Gastrocnemius medialis (tissue), 4 donors: ENCODE measurements around the gene ST6GALNAC3. TPM values are rescaled to one million over a fixed set of nuclear protein-coding genes. Genes with fewer than 3 reads are reported as not detected.

Experiments used
- ATAC-seq, 2 donors: fragments of 150-250 bp; one replicate each; pipeline ENCODE4 v1.9.1; 2016
- DNase-seq, 2 donors: peaks; one replicate each; pipeline ENCODE4 v3.0.0-alpha.2; 2019
- H3K27ac ChIP-seq, 4 donors: fragments of 200-600 bp; sonication (generic); 1 replicate in 1 of 4; 2 replicates in 3 of 4; pipeline ENCODE4 v1.5.1; 2016 to 2018; ENCODE audit warnings: mild to moderate bottlenecking in 2 of 4, moderate library complexity in 1 of 4
- H3K27me3 ChIP-seq, 3 donors: fragments of 200-600 bp; sonication (generic) in 2 of 3; 1 replicate in 1 of 3; 2 replicates in 2 of 3; pipeline versions ENCODE4 v1.5.1 to v1.6.0; 2016 to 2019; ENCODE audit warnings: mild to moderate bottlenecking in 1 of 3, moderate library complexity in 1 of 3
- H3K36me3 ChIP-seq, 2 donors: fragments of 200-600 bp; sonication (generic) in 1 of 2; one replicate each; pipeline ENCODE4 v1.5.1; 2017 to 2018
- H3K4me1 ChIP-seq, 2 donors: fragments of 200-600 bp; sonication (generic) in 1 of 2; one replicate each; pipeline ENCODE4 v1.5.1; 2016 to 2017; ENCODE audit warnings: mild to moderate bottlenecking in 2 of 2
- H3K4me3 ChIP-seq, 4 donors: fragments of 200-600 bp; sonication (generic) in 3 of 4; 1 replicate in 1 of 4; 2 replicates in 3 of 4; pipeline ENCODE4 v1.5.1; 2016 to 2019; ENCODE audit warnings: mild to moderate bottlenecking in 2 of 4
- H3K9me3 ChIP-seq, 3 donors: fragments of 200-600 bp; sonication (generic) in 2 of 3; 1 replicate in 1 of 3; 2 replicates in 2 of 3; pipeline ENCODE4 v1.5.1; 2016 to 2019
- POLR2A ChIP-seq, 2 donors: fragments of 450-650 bp; IDR thresholded peaks; one replicate each; pipeline ENCODE4 v1.6.1; 2017; ENCODE audit warnings: antibody characterized with exemption in 2 of 2, mild to moderate bottlenecking in 2 of 2, moderate library complexity in 2 of 2
- in situ Hi-C, 4 donors: fragments of 200-750 bp; cut with MboI; loops; one replicate each; pipeline versions ENCODE4 v1.15.0 to v1.8.0; 2017; ENCODE audit warnings: low sequenced_read_pairs in 4 of 4
- intact Hi-C: fragments of 100-400 bp; cut with DNase I; formaldehyde crosslinking; loops from one replicate; pipeline ENCODE4 v1.15.1; 2023; ENCODE audit warnings: low total_unique reads
- total RNA-seq, 4 donors: library from RNA; depleted of rRNA; stranded (reverse); fragments of >200 nt; gene quantifications; one replicate each; pipeline versions ENCODE4 v1.1.0 to v1.2.3, GENCODE V29; 2016
- TF ChIP-seq, protein P1 (sequence below), 5 experiments: fragments of 450-650 bp in 3 of 5; fragments of 200-600 bp in 2 of 5; sonication (generic) in 2 of 5; IDR thresholded peaks in 4 of 5; conservative IDR thresholded peaks in 1 of 5; 1 replicate in 4 of 5; 2 replicates in 1 of 5; pipeline ENCODE4 v1.5.1; 2016 to 2019; ENCODE audit warnings: antibody characterized with exemption in 5 of 5, mild to moderate bottlenecking in 3 of 5, moderate library complexity in 3 of 5

ST6GALNAC3 gene
- total RNA-seq, 4 donors from 2014 or later = 1.7 to 3.9 (median 2.8) TPM

DNA sequence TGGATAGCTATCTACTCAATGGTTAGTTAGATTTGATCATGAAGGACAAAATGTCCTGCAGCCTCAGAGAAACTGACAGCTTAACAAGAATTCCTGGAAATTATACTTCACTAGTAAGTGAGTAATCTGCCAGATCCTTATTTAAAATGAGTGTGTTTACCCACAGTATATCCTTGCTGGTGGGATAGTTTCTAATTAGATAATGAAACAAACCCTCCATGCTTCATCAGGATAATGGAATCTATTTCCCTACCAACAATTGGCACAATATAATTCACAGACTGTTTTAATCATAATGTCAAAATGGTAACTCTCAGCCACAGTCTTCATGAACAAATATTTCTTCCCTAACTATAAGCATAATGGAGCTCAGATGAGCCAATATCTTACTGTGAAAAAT lies 553.4 kb downstream of the ST6GALNAC3 start:
- intact Hi-C loops = no loop called here

DNA sequence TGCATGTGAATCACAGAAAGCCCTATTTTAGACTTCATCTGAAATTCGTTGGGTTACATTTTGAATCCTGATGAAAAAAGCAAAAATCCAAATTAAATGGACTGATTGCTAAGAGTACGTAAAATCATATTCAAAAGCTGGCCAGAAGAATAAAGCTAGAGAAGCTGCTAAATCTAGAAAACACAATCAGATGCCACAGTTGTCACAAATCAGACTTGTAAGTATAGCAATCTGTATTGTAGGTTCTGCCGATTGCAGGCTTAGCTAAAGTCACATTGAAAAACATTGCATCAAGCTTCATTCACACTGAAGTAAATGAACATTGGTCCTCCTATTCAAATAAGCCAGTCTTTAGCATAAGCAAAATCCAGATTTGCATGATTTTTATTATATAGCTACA lies 557.6 kb downstream of the ST6GALNAC3 start:
- Histone ChIP-seq H3K27ac (no peak overlapping the region), H3K4me3 (no peak overlapping the region), H3K4me1 (no peaks in the 10 kb centered on the region), H3K36me3 (no peaks in the 10 kb centered on the region), H3K9me3 (no peaks in the 10 kb centered on the region), H3K27me3 (no peaks in the 10 kb centered on the region)
- ATAC-seq = no peak
- no peak for TF ChIP-seq POLR2A (IDR thresholded peaks at IDR 0.05)
- TF ChIP-seq, protein P1, sequence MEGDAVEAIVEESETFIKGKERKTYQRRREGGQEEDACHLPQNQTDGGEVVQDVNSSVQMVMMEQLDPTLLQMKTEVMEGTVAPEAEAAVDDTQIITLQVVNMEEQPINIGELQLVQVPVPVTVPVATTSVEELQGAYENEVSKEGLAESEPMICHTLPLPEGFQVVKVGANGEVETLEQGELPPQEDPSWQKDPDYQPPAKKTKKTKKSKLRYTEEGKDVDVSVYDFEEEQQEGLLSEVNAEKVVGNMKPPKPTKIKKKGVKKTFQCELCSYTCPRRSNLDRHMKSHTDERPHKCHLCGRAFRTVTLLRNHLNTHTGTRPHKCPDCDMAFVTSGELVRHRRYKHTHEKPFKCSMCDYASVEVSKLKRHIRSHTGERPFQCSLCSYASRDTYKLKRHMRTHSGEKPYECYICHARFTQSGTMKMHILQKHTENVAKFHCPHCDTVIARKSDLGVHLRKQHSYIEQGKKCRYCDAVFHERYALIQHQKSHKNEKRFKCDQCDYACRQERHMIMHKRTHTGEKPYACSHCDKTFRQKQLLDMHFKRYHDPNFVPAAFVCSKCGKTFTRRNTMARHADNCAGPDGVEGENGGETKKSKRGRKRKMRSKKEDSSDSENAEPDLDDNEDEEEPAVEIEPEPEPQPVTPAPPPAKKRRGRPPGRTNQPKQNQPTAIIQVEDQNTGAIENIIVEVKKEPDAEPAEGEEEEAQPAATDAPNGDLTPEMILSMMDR (IDR thresholded peaks at IDR 0.05 in 4 of 5, conservative IDR thresholded peaks at IDR 0.05 in 1 of 5) = no peak
- intact Hi-C loops (no loop called here), in situ Hi-C loops (no loop called here)
- no peak for DNase-seq

More for the DNA sequence above, 553.4 kb downstream of the ST6GALNAC3 start:
- H3K4me3 ChIP-seq = no peak overlapping the region
- no peak overlapping the region for H3K27ac ChIP-seq
- no peaks in the 10 kb centered on the region for H3K27me3 ChIP-seq
- H3K36me3 ChIP-seq = no peaks in the 10 kb centered on the region
- no peak for ATAC-seq
- H3K4me1 ChIP-seq = no peaks in the 10 kb centered on the region
- DNase-seq = no peak
- H3K9me3 ChIP-seq = no peaks in the 10 kb centered on the region
- in situ Hi-C loops = no loop called here
- no peak for TF ChIP-seq POLR2A (IDR thresholded peaks at IDR 0.05)
- TF ChIP-seq, protein P1 (IDR thresholded peaks at IDR 0.05 in 4 of 5, conservative IDR thresholded peaks at IDR 0.05 in 1 of 5) = no peak

DNA sequence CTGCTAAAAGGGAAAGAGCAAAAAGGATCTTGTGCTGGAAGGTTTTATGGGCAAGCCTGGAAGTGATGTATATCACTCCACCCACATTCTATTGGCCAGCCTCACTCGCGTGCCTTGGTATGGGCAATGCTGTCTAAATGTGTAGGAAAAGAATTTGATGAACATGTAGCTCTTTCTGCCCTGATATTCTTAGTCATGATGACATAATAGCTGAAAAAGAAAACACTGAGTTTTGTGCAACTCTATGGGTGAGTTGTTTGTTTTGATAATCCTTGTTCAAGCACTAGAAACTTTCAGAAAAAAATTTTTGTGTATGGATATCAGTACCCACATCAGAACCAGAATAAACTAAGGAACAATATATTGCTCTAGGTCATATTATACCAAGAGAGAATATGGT lies 561.2 kb downstream of the ST6GALNAC3 start:
- no peak for DNase-seq
- Histone ChIP-seq H3K4me1 (no peaks in the 10 kb centered on the region), H3K27me3 (no peaks in the 10 kb centered on the region), H3K36me3 (no peaks in the 10 kb centered on the region), H3K4me3 (no peak overlapping the region), H3K9me3 (no peaks in the 10 kb centered on the region), H3K27ac (no peak overlapping the region)
- TF ChIP-seq, protein P1 (IDR thresholded peaks at IDR 0.05 in 4 of 5, conservative IDR thresholded peaks at IDR 0.05 in 1 of 5) = no peak
- TF ChIP-seq POLR2A (IDR thresholded peaks at IDR 0.05) = no peak
- no peak for ATAC-seq
- in situ Hi-C loops (no loop called here), intact Hi-C loops (no loop called here)

DNA sequence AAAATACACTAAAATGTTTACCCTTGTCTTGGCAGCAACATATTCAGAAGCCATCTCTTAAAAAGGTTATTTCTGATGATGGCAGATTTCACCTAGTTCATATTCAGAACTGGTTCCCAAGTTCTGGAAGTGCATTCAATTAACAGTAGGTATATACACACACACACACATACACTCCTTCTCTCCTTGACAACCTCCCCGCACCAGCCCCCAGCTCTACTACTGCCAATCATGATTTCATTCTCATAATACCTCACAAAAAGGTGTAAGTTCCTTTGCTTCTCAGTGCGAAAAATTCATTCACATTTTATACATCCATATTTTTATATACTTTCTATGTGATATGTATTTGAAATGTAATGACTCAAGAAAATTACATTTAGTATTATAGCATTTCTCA lies 564.6 kb downstream of the ST6GALNAC3 start:
- Histone ChIP-seq H3K9me3 (no peaks in the 10 kb centered on the region), H3K27me3 (no peaks in the 10 kb centered on the region), H3K4me3 (no peak overlapping the region), H3K27ac (no peak overlapping the region), H3K4me1 (no peaks in the 10 kb centered on the region), H3K36me3 (no peaks in the 10 kb centered on the region)
- intact Hi-C loops = no loop called here
- in situ Hi-C loops = no loop called here
- ATAC-seq = no peak
- no peak for DNase-seq
- TF ChIP-seq, protein P1 (IDR thresholded peaks at IDR 0.05 in 4 of 5, conservative IDR thresholded peaks at IDR 0.05 in 1 of 5) = no peak

DNA sequence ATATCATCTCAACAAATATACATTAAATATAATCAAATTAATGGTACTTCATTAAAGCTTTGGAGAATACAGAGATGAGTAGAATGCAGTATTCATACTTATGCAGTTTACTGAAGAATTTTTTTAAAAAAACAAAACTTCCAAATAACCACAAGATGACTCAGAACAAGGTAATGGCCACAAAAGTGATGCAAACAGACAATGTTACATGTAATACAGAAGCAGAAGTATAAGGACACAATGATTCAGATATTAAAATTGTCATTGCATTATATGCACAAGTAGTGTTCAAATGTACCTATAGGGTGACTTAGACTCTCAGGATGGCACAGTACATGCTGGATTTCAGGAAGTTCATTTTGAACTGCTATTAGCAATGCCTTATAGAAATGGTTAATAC lies 565.5 kb downstream of the ST6GALNAC3 start:
- ATAC-seq = no peak
- in situ Hi-C loops = no loop called here
- H3K4me3 ChIP-seq = no peak overlapping the region

More for the DNA sequence above, 565.5 kb downstream of the ST6GALNAC3 start:
- no peak for DNase-seq
- TF ChIP-seq POLR2A (IDR thresholded peaks at IDR 0.05) = no peak
- intact Hi-C loops = no loop called here
- H3K9me3 ChIP-seq = no peaks in the 10 kb centered on the region
- no peaks in the 10 kb centered on the region for H3K27me3 ChIP-seq
- H3K27ac ChIP-seq = no peak overlapping the region
- H3K4me1 ChIP-seq = no peaks in the 10 kb centered on the region
- no peaks in the 10 kb centered on the region for H3K36me3 ChIP-seq
